Measurements from ENCODE around the gene BORCS6. TPM values are rescaled to one million over a fixed set of nuclear protein-coding genes. Genes with fewer than 3 reads are reported as not detected.

BORCS6 gene
- total and polyA plus RNA-seq, 2 of the 13 experiments (the other 11 are each of a cell fraction or from before 2014, with no cell fraction given): 2.0 to 5.1 TPM

DNA sequence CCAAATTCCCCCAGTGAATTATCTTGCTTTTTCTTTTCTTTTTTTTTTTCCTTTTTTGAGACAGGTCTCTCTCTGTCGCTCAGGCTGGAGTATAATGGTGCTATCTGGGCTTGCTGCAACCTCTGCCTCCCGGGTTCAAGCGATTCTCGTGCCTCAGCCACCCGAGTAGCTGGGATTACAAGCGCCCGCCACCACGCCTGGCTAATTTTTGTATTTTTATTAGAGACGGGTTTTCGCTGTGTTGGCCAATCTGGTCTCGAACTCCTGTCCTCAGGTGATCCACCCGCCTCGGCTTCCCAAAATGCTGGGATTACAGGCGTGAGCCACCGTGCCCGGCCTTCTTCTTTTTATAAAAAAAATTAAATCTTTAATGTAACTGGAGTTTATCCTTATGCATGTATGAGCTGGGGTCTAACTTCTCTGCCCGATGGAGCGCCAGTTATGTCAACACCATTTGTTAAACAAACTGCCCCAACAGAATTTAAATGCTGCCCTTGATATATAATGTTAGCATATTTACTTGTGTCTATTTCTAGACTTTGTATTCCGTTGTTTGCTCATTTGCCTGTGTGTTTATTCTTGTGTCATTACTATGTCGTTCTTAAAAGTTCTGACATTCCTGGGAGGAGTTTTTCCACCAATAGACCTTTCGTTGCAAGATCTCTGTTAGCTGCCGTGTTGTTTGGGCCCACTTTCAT lies 20.9 kb upstream of the BORCS6 start (continued):
- TF ChIP-seq ZNF503 (CRISPR knock-in tag; IDR thresholded peaks at IDR 0.05) (peak; percentile 59), CREBL2 (CRISPR knock-in tag; IDR thresholded peaks at IDR 0.05; ENCODE audit: borderline replicate concordance) (no peak), SIX4 (CRISPR knock-in tag; IDR thresholded peaks at IDR 0.05) (no peak), ETS1 (CRISPR knock-in tag; IDR thresholded peaks at IDR 0.05) (no peak), ZNF766 (CRISPR knock-in tag; IDR thresholded peaks at IDR 0.05; ENCODE audit: borderline replicate concordance) (no peak), ZNF367 (CRISPR knock-in tag; IDR thresholded peaks at IDR 0.05; ENCODE audit: borderline replicate concordance) (no peak), ZBTB7A (CRISPR knock-in tag; IDR thresholded peaks at IDR 0.05) (no peak), ATF1 (CRISPR knock-in tag; IDR thresholded peaks at IDR 0.05) (peak; percentile 10; the same call in 1 of the 2 replicates), POLR2AphosphoS5 (IDR thresholded peaks at IDR 0.05; ENCODE audit: low read depth, low read length) (no peak), NCOR1 (IDR thresholded peaks at IDR 0.05; ENCODE audit: borderline replicate concordance, low read length) (peak; percentile 68; the same call in 1 of the 2 replicates), ZNF382 (CRISPR knock-in tag; IDR thresholded peaks at IDR 0.05; ENCODE audit: borderline replicate concordance) (no peak), SSRP1 (CRISPR knock-in tag; IDR thresholded peaks at IDR 0.05) (no peak), ZNF652 (CRISPR knock-in tag; IDR thresholded peaks at IDR 0.05; ENCODE audit: borderline replicate concordance, low read depth) (no peak), TAF15 (IDR thresholded peaks at IDR 0.05; ENCODE audit: low read depth, low read length, poor library complexity, severe bottlenecking) (no peak), DNMT3B (CRISPR knock-in tag; conservative IDR thresholded peaks at IDR 0.05) (no peak), YEATS2 (CRISPR knock-in tag; IDR thresholded peaks at IDR 0.05; ENCODE audit: borderline replicate concordance) (no peak), STAT5B (CRISPR knock-in tag; IDR thresholded peaks at IDR 0.05) (no peak), BRCA1 (CRISPR knock-in tag; IDR thresholded peaks at IDR 0.05) (no peak), MYNN (CRISPR knock-in tag; IDR thresholded peaks at IDR 0.05; ENCODE audit: low read depth) (no peak), NFE2L2 (IDR thresholded peaks at IDR 0.05; ENCODE audit: low read length) (no peak), ZMYM2 (CRISPR knock-in tag; IDR thresholded peaks at IDR 0.05) (0 out of 2 replicates have a peak, but pooled peaks have one; percentile 31)

All from HepG2 (cell line).